ENCODE data around the gene FGD6. TPM values are rescaled to one million over a fixed set of nuclear protein-coding genes. Genes with fewer than 3 reads are reported as not detected.

The FGD6 gene
- total RNA-seq, 1 donor from 2014 or later: 26.3 TPM

- Histone ChIP-seq H3K27ac (replicated peaks) (no peak overlapping the region), H3K36me3 (peaks cover 18% of the 10 kb centered on the region), H3K9me3 (replicated peaks) (no peaks in the 10 kb centered on the region), H3K4me3 (no peak overlapping the region), H3K4me1 (no peaks in the 10 kb centered on the region), H3K27me3 (ENCODE audit: low read depth) (no peaks in the 10 kb centered on the region)
- intact Hi-C loops (cut with micrococcal nuclease): loop anchor here (10.0 kb wide), 1 partner anchor 191 kb away; no protein-coding TSS in a partner anchor
- no peak for TF ChIP-seq CTCF (IDR thresholded peaks at IDR 0.05; ENCODE audit: borderline replicate concordance)
- DNase-seq: no peak
Measured at GRCh38 chr12:95124106-95124505, 93.2 kb downstream of the FGD6 start.

DNA sequence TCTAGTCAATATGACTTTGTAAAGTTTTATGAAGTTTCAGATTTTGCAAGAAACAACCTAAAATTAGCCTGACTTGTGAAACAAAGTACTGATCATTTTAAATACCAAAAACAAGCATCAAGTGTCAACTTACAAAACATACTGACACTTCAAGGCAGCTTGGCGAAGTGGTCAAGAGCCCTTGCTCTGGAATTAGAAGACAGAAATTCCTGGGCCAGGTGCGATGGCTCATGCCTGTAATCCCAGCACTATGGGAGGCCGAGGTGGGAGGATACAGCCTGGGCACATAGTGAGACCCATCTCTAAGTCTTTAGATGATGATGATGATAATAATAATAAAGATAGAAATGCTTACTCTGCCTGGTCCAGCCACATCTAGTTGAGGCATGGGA lies 98.5 kb downstream of the FGD6 start:
- TF ChIP-seq CTCF (IDR thresholded peaks at IDR 0.05; ENCODE audit: borderline replicate concordance): no peak
- H3K27ac ChIP-seq (replicated peaks): peak overlapping the region; percentile 42
- intact Hi-C loops (cut with micrococcal nuclease): loop anchor here (5.0 kb wide), 3 partner anchors 99 to 414 kb away; partner anchors contain the start of genes FGD6 and VEZT
- no peak overlapping the region for H3K4me3 ChIP-seq
- no peak for DNase-seq
- no peaks in the 10 kb centered on the region for H3K36me3 ChIP-seq
- H3K27me3 ChIP-seq (ENCODE audit: low read depth): no peaks in the 10 kb centered on the region
- H3K4me1 ChIP-seq: peaks cover 28% of the 10 kb centered on the region
- H3K9me3 ChIP-seq (replicated peaks): no peaks in the 10 kb centered on the region

DNA sequence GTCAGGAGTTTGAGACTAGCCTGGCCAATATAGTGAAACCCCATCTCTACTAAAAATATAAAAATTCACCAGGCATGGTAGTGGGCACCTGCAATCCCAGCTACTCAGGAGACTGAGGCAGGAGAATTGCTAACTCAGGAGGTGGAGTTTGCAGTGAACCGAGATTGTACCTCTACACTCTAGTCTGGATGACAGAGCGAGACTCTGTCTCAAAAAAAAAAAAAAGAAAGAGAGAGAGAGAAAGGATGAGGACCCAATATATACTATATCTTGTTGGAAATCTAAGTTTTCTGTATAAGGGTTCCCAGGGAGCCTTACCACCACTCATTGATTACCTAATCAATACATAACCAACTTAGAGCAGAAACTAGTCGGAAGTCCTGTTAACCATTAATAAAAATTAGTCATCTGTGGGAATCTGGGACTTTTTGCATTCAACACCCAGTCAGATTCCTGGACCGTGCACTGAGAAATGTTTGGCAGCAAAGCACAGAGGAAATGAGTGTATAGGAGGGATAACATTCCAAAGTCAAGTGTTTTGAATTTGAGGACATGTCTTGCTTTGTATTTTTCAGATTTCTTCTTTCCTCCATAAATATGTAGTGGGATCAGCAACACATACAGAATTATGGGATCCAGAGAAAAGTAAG lies 99.0 kb downstream of the FGD6 start:
- Histone ChIP-seq H3K36me3 (peaks cover 3% of the 10 kb centered on the region), H3K27ac (replicated peaks) (peak overlapping the region; percentile 42), H3K9me3 (replicated peaks) (no peaks in the 10 kb centered on the region), H3K4me1 (peaks cover 28% of the 10 kb centered on the region), H3K27me3 (ENCODE audit: low read depth) (no peaks in the 10 kb centered on the region), H3K4me3 (no peak overlapping the region)
- DNase-seq: no peak
- intact Hi-C loops (cut with micrococcal nuclease): loop anchor here (5.0 kb wide), 3 partner anchors 99 to 414 kb away; partner anchors contain the start of genes FGD6 and VEZT
- no peak for TF ChIP-seq CTCF (IDR thresholded peaks at IDR 0.05; ENCODE audit: borderline replicate concordance)

- Histone ChIP-seq H3K27ac (replicated peaks) (no peak overlapping the region), H3K36me3 (peaks cover 11% of the 10 kb centered on the region), H3K9me3 (replicated peaks) (no peaks in the 10 kb centered on the region), H3K4me3 (no peak overlapping the region), H3K27me3 (ENCODE audit: low read depth) (no peaks in the 10 kb centered on the region), H3K4me1 (peaks cover 28% of the 10 kb centered on the region)
- intact Hi-C loops (cut with micrococcal nuclease): loop anchor here (5.0 kb wide), 3 partner anchors 100 to 415 kb away; partner anchors contain the start of genes FGD6 and VEZT
- DNase-seq: no peak
- TF ChIP-seq CTCF (IDR thresholded peaks at IDR 0.05; ENCODE audit: borderline replicate concordance): peak; percentile 80
Measured at GRCh38 chr12:95117178-95117599, 100.1 kb downstream of the FGD6 start.

DNA sequence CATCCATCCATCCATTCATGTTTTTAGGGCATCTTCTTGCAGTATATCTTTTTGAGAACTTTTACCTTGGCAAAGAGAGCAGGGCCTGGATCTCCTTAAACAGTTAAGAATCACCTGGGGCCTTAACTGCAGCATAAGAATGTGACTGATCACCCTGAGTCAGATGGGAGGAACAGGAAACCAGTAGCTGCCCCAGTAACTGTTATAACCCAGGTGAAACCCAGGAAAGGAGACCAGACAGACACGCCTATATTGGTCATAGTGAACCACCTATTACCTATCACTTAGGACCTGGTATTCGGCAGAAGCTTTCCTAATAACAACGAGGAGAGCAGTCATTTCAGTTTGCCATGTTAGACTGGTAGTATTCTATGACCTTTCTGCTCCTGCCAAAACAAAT lies 100.5 kb downstream of the FGD6 start:
- no peak overlapping the region for H3K27ac ChIP-seq (replicated peaks)
- intact Hi-C loops (cut with micrococcal nuclease): loop anchor here (5.0 kb wide), 3 partner anchors 101 to 416 kb away; partner anchors contain the start of genes FGD6 and VEZT

More for the DNA sequence above, 100.5 kb downstream of the FGD6 start:
- peaks cover 28% of the 10 kb centered on the region for H3K4me1 ChIP-seq
- no peaks in the 10 kb centered on the region for H3K9me3 ChIP-seq (replicated peaks)
- TF ChIP-seq CTCF (IDR thresholded peaks at IDR 0.05; ENCODE audit: borderline replicate concordance): no peak
- no peak overlapping the region for H3K4me3 ChIP-seq
- DNase-seq: no peak
- no peaks in the 10 kb centered on the region for H3K27me3 ChIP-seq (ENCODE audit: low read depth)
- peaks cover 11% of the 10 kb centered on the region for H3K36me3 ChIP-seq

Data from left ventricle myocardium inferior (tissue), 1 donor.